CD4-positive, alpha-beta T cell treated with Interleukin-6 for 4 hours (primary cell): ENCODE data around the gene CDH16.

Experiments used
- DNase-seq: peaks from one replicate; pipeline ENCODE4 v3.0.0-alpha.2; 2020; ENCODE audit warnings: mixed read lengths

CDH16 gene

GRCh38 chr16:66926171-66926947 lies 7.7 kb upstream of the CDH16 start:
- DNase-seq: no peak

DNA sequence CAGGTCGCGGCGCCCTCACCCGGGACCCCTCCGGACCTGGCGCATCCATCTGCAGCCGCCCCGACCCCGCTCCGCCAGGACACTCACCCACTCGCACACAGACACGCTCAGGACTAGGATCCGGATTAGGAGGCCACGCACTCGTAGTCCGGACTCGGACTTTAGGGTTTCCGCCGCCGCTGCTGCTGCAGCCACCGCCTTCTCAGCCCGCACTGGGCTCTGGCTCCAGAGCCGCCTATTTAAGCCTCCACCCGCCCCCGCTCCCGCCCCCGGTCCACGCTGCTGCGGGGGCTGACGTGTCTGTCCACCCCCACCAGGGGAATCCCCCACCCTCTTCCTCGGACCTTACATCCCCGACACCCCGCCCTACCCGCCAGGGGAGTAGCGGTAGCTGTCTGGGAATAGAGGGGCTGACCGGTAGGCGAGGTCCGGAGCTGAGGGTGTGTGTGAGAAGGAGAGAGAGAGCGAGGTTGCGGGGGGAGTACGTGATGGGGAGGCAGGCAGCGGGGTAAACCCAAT lies 6.7 kb upstream of the CDH16 start, which contains the start of gene RRAD:
RRAD (minus strand) TSS at position 214 of the 519 bp plus-strand sequence. CDS start 356 bp downstream, outside the sequence.
- DNase-seq: peak; percentile 9

DNA sequence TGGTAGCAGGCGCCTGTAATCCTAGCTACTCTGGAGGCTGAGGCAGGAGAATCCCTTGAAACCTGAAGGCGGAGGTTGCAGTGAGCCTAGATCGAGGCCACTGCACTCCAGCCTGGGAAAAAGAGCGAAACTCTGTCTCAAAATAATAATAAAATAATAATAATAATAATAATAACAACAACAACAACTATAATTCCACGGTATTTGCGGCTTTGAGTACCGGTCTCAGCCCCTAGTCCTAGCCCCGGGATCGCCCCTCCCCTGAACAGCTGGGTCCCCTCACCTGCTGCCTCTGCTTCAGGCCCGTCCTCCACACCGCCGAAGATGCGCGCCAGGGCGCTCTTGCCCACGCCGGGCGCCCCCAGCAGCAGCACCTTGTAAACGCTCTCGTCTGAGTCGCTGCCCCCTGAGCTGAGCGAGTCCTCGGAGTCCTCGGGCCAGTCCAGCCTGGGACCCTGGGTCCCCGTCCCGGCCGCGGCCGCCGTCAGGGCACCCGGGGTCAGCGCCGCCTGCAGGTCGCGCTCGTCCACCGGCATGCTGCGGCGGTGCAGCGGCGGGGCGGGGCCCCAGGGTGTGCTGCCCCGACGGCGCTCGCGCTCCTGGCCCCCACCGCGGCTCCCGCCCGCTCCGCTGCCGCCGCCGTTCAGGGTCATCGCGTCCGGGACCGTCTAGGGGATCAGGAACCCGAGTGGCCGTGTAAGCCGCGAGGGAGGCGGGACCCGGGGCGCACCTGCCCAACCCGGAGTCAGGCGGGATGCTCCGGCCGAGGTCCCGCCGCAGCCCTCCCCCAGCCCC lies 6.0 kb upstream of the CDH16 start:
- DNase-seq: peak; percentile 41

- no peak for DNase-seq
Measured at GRCh38 chr16:66923866-66924265, 5.2 kb upstream of the CDH16 start.

DNA sequence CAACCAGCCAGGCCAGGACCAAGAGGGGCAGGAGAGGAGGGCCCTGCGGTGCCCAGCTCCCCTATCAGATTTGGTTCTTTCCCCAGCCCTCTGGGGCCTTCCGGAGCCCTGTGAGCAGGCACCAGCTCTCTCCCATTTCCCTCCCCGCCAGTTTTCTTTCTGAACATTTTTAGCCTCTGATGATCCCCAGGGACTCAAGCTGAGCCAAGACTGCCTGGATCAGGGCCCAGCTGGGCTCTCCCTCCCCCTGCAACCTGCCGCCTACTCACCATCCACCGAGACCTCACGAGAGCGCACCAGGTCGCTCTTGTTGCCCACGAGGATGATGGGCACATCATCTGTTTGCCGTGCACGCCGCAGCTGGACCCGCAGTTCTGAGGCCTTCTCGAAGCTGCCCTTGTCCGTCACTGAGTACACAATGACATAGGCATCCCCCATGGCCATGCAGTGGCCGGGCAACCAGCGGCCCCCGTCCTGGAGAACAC lies 4.6 kb upstream of the CDH16 start:
- no peak for DNase-seq

DNA sequence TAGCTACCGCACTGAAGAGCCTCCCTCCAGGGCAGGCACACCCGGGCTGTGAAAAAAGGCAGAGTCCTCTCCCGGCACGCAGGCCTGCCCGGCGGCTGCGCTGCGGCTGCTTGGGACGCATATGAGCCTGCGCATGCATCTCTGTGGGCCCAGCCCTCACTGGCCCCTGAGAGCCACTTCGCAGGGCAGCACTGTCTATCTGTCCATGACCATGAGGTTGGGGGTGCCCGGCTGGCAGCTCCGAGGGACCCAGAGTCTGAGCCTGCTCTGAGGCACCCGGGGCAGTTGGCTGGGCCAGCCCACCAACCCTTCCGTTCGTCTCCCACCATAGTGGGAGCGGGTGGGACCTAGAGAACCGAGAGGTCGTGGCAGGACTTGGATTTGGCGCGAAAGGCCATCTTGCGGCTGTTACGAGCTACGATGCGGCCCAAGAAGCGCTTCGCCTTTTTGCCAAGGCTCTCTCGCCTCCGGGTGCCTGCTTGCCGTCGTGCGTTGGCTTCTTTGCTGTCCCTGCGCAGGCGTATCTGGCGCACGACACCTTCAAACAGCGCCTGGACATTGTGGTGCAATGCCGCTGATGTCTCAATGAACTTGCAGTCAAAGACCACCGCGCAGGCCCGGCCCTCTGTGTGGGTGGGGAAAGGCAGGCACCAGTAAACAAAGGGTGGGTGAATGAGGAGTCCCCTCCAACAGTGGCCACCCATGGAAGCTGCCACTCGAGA lies 3.2 kb upstream of the CDH16 start:
- no peak for DNase-seq

DNA sequence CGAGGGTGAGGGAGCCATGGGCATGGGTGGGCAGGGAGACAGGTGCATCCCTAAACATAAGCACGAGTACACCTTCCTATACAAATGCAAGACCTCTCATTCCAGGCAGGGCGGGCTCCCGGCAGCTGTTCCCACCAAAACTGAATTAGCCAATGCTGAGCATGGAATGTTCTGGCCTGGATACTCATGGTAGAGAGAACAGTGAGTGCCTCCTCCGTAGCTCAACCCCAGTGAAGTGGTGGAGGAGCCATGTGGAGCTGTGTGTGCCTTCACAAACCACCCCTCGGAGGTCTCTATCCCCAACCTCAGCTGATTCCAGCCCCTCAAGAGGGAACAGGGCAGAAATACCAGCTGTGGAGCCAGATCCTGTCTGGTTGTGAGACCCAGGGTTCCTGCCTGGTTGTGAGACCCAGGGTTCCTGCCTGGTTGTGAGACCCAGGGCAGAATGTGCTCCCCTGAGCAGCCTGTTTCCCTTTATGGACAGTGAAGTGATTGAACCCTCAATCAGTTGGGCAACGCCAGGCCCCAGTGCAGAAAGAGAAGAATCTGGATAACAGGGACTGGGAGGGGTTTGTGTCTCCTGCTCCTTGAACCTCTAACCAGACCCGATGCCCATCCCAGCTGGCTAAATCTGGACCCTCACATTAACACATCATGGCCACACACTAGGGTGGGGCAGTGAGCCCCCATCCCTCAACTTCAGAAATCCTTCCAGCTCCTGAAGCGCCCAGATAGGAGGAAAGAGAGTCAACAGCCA lies 2.4 kb upstream of the CDH16 start:
- no peak for DNase-seq

DNA sequence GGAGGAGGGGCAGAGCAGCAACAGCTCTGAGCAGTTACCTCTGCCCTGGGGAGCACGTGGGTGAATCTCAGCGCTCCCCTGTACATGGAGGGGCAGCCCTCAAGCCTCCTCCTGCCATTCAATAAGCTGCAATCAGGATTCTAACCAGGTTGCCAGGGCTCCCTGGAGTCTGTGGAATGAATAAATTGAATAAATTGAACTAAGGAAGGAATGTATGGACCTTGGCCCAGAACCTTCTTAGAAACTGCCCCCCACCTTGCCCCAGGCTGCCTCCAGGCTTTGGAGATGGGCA lies 1.6 kb upstream of the CDH16 start:
- DNase-seq: no peak

DNA sequence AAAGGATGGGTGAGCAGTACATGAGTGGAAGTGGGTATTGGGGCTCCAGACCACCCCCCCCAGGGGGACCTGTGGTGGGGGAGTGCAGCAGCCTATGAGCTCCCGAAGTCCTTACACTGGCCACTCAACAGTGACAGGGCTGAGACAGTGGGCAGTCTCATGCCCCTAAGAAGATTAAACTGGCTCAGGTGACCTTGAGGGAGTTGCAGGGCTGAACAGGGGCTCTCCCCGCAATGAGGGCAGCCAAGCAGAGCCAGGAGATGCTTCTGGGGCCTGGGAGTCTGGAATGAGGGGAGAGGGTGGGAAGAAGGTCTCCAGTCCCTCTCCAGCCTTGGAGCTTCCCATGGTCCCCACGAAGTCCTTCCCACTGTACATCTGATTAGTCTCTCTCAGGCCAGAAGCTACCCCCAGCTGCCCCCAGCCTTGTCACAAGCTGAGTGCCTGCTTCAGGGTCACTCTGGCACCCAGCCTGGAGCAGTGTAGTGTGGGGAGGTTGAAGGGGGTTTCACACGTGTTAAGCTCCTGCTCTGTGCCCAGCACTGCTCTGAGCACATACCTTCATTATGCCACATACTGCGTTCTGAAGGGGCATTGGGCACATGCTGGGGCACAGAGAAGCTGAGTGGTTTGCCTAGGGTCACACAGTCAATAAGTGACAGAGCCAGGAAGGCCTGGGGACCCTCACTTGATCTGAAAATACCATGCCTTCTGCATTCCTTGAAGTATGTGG lies 1.0 kb upstream of the CDH16 start:
- DNase-seq: no peak

DNA sequence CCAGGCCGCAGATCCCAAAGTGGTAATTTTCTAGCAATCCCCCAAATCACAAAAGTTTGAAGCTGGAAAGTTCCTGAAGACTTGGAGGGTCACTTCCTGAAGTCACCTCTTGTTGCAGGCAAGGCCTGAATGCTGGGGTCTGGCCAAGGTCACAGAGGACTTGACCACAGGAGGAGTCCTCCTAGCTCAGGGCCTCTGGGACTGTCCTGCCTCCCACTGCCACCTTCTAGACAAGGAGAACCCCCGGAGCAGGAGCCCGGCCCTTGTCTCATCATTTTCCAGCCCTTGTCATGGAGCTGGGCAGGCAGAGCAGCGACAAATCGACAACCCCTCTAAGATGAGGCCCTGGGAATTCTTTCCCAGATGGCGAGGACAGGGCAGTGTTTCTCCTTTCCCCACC lies 330 bp downstream of the CDH16 start:
- DNase-seq: no peak

GRCh38 chr16:66917741-66918140 lies 944 bp downstream of the CDH16 start:
- no peak for DNase-seq

DNA sequence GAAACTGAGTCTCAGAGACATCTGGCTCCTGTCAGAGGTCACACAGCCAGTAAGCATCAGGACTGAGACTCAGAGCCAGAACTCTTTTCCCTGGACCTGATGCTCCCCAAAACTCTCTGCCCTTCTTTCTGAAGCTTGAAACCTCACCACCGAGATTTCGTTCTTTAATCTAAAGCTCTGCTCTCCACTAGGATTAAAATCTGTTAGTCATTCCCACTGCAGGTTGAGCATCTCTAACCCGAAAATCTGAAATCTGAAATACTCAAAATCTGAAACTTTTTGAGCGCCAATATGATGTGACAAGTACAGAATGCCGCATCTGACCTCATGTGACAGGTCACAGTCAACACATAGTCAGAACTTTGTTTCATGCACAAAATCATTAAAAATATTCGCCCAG lies 2.2 kb downstream of the CDH16 start:
- DNase-seq: no peak

GRCh38 chr16:66915041-66915440 lies 3.6 kb downstream of the CDH16 start:
- DNase-seq: no peak

- no peak for DNase-seq
Measured at GRCh38 chr16:66914541-66914940, 4.1 kb downstream of the CDH16 start.

GRCh38 chr16:66913711-66914110 lies 5.0 kb downstream of the CDH16 start:
- no peak for DNase-seq

DNA sequence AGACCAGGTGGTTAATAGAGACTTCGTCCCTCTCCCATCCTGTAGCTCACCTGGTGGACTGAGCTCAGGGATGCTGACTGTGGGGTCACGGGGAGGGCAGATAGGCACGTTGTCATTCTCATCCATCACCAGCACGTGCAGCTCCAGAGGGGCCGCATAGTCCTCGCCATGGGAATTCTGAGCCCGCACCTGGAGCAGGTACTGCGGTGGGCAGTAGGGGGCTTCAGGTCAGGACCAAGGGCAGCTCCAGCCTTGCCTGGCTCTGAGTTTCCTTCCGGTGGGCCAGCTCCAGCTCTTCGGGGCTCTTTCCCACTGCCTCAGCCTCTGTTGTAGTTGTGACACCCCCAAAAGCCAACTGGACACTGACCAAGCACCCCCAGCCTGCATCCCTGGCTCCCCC lies 5.6 kb downstream of the CDH16 start:
- DNase-seq: no peak

GRCh38 chr16:66911801-66912200 lies 6.9 kb downstream of the CDH16 start:
- no peak for DNase-seq

DNA sequence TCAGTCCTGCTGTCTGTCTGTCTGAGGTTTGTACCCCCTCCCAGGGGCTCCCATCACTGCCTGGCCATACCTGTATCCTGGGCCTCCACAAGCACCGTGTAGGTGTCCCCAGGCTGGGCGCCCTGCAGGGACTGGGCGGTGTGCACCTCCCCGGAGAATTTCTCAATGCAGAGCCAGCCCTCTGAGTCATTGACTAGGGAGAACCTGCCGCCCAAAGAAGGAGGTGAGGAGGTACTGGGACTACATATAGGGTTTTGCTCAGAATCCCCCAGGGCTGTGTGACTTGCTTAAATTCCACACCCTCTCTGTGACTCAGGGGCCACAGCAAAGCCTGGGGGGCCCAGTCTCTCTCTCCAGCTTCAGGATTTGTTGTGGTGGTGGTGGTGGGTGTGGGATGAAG lies 7.6 kb downstream of the CDH16 start:
- no peak for DNase-seq

DNA sequence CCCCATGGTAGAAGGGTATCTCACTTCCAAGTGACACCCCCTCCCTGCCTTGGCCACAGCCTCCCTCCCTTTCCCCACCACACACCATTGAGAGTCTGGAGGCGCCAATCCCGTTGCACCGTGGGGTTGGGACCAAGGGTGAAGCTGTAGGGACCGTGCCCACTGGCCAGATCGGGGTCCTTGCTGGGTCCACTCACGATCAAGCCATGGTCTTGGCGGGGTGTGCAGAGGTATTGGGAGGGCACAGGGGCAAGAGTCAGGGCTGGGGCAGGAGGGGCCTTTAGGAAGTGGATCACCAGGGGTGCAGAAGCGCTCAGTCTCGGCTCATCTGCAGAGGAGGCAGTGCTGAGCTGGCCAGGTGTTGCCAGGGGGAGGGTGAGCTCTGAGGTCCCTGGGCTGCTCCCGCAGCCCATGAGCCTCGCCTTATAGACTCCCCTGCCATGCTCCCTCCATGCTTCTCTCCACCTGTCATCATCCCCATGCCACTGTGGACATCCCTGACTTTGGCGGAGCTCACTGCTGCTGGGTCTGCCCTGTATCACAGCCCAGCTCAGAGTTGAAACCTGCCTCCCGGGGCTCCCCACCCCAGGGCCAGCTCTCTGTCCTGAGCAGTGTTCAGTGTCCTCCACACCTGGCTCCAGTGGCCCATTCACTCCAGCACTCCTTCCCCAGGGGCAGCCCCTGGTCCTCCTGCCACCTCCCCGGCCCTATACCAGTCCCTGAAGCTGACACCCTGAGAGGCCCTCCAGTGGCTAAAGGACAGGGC lies 8.3 kb downstream of the CDH16 start:
- no peak for DNase-seq

DNA sequence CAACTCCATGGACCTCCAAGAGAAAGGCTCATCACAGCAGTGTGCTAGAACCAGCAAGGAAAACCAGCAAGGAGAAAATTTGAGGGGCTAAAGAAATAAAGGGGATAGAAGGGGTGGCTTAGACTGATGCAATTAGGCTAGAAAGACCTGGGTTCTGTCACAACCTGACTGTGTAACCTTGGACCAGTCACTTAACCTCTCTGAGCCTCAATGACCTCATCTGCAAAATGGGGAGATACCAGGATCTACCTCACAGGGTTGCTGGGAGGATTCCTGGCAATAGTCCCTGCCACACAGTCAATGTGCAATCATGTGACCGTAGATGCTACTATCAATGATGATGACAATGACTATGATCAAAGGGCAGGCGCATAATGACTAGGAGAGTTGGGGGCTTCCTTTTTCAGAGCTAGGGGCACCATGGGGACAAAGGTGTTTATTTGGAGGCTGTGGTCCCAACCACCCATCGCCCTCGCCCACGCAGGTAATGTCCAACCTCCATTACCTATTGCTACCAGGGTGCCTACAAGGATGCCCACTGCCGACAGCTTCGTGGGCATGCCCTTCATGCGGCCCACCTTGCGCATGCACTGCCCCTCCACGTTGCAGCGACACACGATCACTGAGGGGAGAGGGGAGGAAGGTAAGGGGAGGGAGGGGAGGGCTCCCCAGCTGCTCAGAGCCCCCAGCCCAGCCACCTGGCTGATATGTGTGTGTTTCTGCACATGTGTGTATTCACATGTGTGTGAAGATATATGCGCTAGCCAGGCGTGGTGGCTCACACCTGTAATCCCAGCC lies 9.7 kb downstream of the CDH16 start:
- DNase-seq: no peak
